Astrocyte (in vitro differentiated cells and primary cell): ENCODE results near the gene BST1. TPM values are rescaled to one million over a fixed set of nuclear protein-coding genes. Genes with fewer than 3 reads are reported as not detected.

Source experiments
- DNase-seq: peaks from one replicate; pipeline ENCODE4 v3.0.0-alpha.2; 2010; ENCODE audit warnings: low read depth
- FAIRE-seq: peaks from 2 replicates; lab custom pipeline; 2011; peaks lifted over from hg19 to GRCh38; lab: Jason Lieb, UNC
- H2AFZ ChIP-seq: 2 replicates; pipeline ENCODE4 v1.6.0; 2012; ENCODE audit warnings: low read depth, low read length, inconsistent platforms
- H3K27ac ChIP-seq: 2 replicates; pipeline ENCODE4 v1.5.1; 2011; ENCODE audit warnings: low read depth, low read length, inconsistent platforms
- H3K27me3 ChIP-seq: 2 replicates; pipeline ENCODE4 v1.6.0; 2011; ENCODE audit warnings: low read length, inconsistent platforms; ENCODE audit not compliant: insufficient read depth
- H3K36me3 ChIP-seq: 2 replicates; pipeline ENCODE4 v1.5.1; 2011; ENCODE audit warnings: low read length, inconsistent platforms; ENCODE audit not compliant: insufficient read depth
- H3K4me1 ChIP-seq: 2 replicates; pipeline ENCODE4 v1.5.1; 2011; ENCODE audit warnings: low read length, inconsistent platforms; ENCODE audit not compliant: insufficient read depth
- H3K4me2 ChIP-seq: 2 replicates; pipeline ENCODE4 v1.6.0; 2012; ENCODE audit warnings: low read length, inconsistent platforms
- H3K4me3 ChIP-seq: 2 replicates; pipeline ENCODE4 v1.5.1; 2011; ENCODE audit warnings: low read depth, mild to moderate bottlenecking, low read length, inconsistent platforms; ENCODE audit not compliant: insufficient read depth
- H3K79me2 ChIP-seq: 2 replicates; pipeline ENCODE4 v1.6.0; 2012; ENCODE audit warnings: mild to moderate bottlenecking, low read length, inconsistent platforms; ENCODE audit not compliant: insufficient read depth
- H3K9ac ChIP-seq: 2 replicates; pipeline ENCODE4 v1.6.0; 2012; ENCODE audit warnings: mild to moderate bottlenecking, low read length, inconsistent platforms
- H3K9me3 ChIP-seq: 2 replicates; pipeline ENCODE4 v1.5.1; 2012; ENCODE audit warnings: low read depth, mild to moderate bottlenecking, low read length, inconsistent platforms; ENCODE audit not compliant: insufficient read depth
- H4K20me1 ChIP-seq: 2 replicates; pipeline ENCODE4 v1.6.0; 2012; ENCODE audit warnings: low read length, inconsistent platforms; ENCODE audit not compliant: insufficient read depth
- H3K27ac Mint-ChIP-seq: one replicate; pipeline ENCODE4 v1.8.0; 2021; ENCODE audit warnings: mild to moderate bottlenecking, mixed read lengths; ENCODE audit not compliant: unreplicated experiment
- H3K27me3 Mint-ChIP-seq: one replicate; pipeline ENCODE4 v1.8.0; 2021; ENCODE audit warnings: low read depth, mixed read lengths; ENCODE audit not compliant: unreplicated experiment
- H3K36me3 Mint-ChIP-seq: one replicate; pipeline ENCODE4 v1.8.0; 2021; ENCODE audit warnings: low read depth, mixed read lengths; ENCODE audit not compliant: unreplicated experiment
- H3K4me1 Mint-ChIP-seq: one replicate; pipeline ENCODE4 v1.8.0; 2021; ENCODE audit warnings: low read depth, mixed read lengths; ENCODE audit not compliant: unreplicated experiment
- H3K4me3 Mint-ChIP-seq: one replicate; pipeline ENCODE4 v1.8.0; 2021; ENCODE audit warnings: mild to moderate bottlenecking, moderate library complexity, mixed read lengths; ENCODE audit not compliant: unreplicated experiment
- H3K9me3 Mint-ChIP-seq: one replicate; pipeline ENCODE4 v1.8.0; 2021; ENCODE audit warnings: mild to moderate bottlenecking, mixed read lengths; ENCODE audit not compliant: unreplicated experiment
- EZH2 ChIP-seq: IDR thresholded peaks from 2 replicates; pipeline ENCODE4 v1.6.1; 2012; ENCODE audit warnings: mild to moderate bottlenecking, low read length, inconsistent platforms; ENCODE audit not compliant: insufficient read depth
- total RNA-seq: library from RNA; stranded (reverse); gene quantifications from 2 replicates; pipeline ENCODE4 v1.2.1, GENCODE V29; 2021
- TF ChIP-seq, protein P1 (sequence below): IDR thresholded peaks from 2 replicates; pipeline ENCODE4 v1.5.1; 2011; ENCODE audit warnings: low read depth, mild to moderate bottlenecking, inconsistent platforms, low read length, moderate library complexity; ENCODE audit not compliant: insufficient read depth

Gene BST1
- total RNA-seq, 1 donor from 2014 or later: 24.5 TPM

DNA sequence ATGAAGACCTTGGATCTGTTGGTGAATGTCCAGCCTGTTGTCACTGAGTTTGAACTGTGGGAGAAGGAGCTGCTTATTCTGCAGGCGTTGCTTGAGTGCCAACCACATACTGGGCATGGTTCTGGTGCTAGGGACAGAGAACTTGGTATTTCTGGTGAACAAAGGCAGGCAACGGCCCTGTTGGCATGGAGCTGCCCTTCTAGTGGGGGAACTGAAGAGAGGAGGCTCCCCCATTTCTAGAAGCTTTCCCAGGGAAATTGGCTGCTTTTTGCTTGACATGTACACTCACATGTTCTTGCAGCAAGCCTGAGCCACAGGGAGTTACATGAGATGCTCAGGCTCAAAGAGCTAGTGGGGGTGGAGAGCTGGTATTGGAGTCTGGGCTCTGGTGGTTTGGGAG lies 66.3 kb downstream of the BST1 start:
- peaks cover 15% of the 10 kb centered on the region for H3K27me3 ChIP-seq
- Mint-ChIP-seq H3K27ac (no peak overlapping the region), H3K9me3 (peaks cover 2% of the 10 kb centered on the region), H3K27me3 (peaks cover 46% of the 10 kb centered on the region), H3K4me1 (no peaks in the 10 kb centered on the region), H3K4me3 (no peak overlapping the region), H3K36me3 (no peaks in the 10 kb centered on the region)
- H4K20me1 ChIP-seq: no peaks in the 10 kb centered on the region
- TF ChIP-seq, protein P1, sequence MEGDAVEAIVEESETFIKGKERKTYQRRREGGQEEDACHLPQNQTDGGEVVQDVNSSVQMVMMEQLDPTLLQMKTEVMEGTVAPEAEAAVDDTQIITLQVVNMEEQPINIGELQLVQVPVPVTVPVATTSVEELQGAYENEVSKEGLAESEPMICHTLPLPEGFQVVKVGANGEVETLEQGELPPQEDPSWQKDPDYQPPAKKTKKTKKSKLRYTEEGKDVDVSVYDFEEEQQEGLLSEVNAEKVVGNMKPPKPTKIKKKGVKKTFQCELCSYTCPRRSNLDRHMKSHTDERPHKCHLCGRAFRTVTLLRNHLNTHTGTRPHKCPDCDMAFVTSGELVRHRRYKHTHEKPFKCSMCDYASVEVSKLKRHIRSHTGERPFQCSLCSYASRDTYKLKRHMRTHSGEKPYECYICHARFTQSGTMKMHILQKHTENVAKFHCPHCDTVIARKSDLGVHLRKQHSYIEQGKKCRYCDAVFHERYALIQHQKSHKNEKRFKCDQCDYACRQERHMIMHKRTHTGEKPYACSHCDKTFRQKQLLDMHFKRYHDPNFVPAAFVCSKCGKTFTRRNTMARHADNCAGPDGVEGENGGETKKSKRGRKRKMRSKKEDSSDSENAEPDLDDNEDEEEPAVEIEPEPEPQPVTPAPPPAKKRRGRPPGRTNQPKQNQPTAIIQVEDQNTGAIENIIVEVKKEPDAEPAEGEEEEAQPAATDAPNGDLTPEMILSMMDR: no peak
- no peak for TF ChIP-seq EZH2
- no peak overlapping the region for H3K27ac ChIP-seq
- FAIRE-seq (no peak), DNase-seq (no peak)
- no peaks in the 10 kb centered on the region for H3K4me1 ChIP-seq
- H3K36me3 ChIP-seq: no peaks in the 10 kb centered on the region
- H2AFZ ChIP-seq: no peak overlapping the region
- H3K79me2 ChIP-seq: no peaks in the 10 kb centered on the region
- no peak overlapping the region for H3K4me3 ChIP-seq
- no peaks in the 10 kb centered on the region for H3K9me3 ChIP-seq
- H3K4me2 ChIP-seq: no peak overlapping the region
- no peak overlapping the region for H3K9ac ChIP-seq

DNA sequence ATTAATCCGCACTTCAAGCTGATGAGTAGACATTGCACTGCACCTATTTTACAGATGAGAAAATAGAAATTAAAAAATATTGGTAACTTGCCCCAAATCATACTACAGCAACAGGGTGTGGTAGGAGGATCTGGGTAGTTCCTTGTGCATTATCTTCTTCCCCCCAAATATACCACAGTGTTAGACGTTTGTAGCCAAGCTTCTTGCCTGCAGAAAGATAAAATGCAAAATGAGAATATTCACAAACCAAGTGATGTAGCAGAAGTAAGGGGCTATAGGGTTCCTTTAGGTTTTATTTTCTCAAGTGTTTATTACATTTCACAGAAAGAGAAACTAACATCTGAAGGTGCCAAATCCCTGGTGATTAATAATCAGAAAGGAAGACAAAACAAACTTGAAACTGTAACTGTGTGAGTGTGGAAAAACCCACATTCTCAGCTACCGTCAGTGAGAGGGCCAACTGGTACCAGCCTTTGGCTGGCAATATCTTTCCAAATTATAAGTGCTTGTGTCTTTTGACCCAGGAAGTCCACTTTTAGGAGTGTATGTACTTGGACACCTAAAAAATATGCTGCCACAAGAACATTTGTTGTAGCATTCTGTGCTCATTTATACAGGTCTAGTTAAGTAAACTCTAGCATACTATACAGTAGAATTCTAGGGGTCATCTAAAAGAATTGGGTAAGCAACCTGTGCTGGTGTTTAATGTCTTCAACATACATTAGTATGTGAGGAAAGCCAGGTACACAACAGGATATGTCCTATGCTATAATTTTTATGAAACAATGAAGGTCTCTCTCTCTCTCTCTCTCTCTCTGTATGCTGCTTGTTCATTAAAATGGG lies 68.6 kb downstream of the BST1 start:
- Histone ChIP-seq H2AFZ (no peak overlapping the region), H3K9me3 (no peaks in the 10 kb centered on the region), H3K9ac (no peak overlapping the region), H3K4me1 (no peaks in the 10 kb centered on the region), H3K4me3 (no peak overlapping the region), H3K36me3 (no peaks in the 10 kb centered on the region), H3K79me2 (no peaks in the 10 kb centered on the region), H3K27ac (no peak overlapping the region), H3K4me2 (no peak overlapping the region), H3K27me3 (peaks cover 20% of the 10 kb centered on the region), H4K20me1 (no peaks in the 10 kb centered on the region)
- Mint-ChIP-seq H3K4me3 (no peak overlapping the region), H3K27me3 (peaks cover 58% of the 10 kb centered on the region), H3K9me3 (peaks cover 2% of the 10 kb centered on the region), H3K4me1 (no peaks in the 10 kb centered on the region), H3K36me3 (no peaks in the 10 kb centered on the region), H3K27ac (no peak overlapping the region)
- FAIRE-seq: no peak
- TF ChIP-seq, protein P1: no peak
- DNase-seq: no peak

DNA sequence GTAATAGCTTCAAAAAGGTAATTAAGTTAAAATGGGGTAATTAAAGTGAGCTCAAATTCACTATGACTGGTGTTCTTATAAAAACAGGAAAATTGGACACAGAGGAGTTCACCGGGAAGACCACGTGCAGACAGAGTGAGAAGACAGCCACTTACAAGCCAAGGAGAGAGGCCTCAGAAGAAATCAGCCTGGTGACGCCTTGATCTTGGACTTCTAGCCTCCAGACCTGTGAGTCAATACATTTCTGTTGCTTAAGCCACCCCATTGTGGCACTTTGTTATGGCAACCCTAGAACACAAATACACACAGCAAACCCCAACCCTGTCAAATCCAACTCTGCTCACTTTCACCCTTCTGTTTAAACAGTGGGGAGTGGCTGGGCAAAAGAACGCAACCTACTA lies 71.2 kb downstream of the BST1 start:
- no peaks in the 10 kb centered on the region for H3K9me3 ChIP-seq
- H3K27me3 ChIP-seq: peaks cover 33% of the 10 kb centered on the region
- no peak overlapping the region for H3K27ac Mint-ChIP-seq
- no peak overlapping the region for H3K27ac ChIP-seq
- no peak overlapping the region for H3K9ac ChIP-seq
- H3K36me3 Mint-ChIP-seq: no peaks in the 10 kb centered on the region
- H2AFZ ChIP-seq: no peak overlapping the region
- peaks cover 4% of the 10 kb centered on the region for H3K4me1 ChIP-seq
- FAIRE-seq (no peak), DNase-seq (no peak)
- no peak overlapping the region for H3K4me2 ChIP-seq
- no peak overlapping the region for H3K4me3 ChIP-seq
- peaks cover 70% of the 10 kb centered on the region for H3K27me3 Mint-ChIP-seq
- peaks cover under 1% of the 10 kb centered on the region for H3K4me1 Mint-ChIP-seq
- TF ChIP-seq, protein P1: no peak
- TF ChIP-seq EZH2: no peak
- no peaks in the 10 kb centered on the region for H4K20me1 ChIP-seq
- peaks cover 2% of the 10 kb centered on the region for H3K9me3 Mint-ChIP-seq
- no peaks in the 10 kb centered on the region for H3K79me2 ChIP-seq
- H3K36me3 ChIP-seq: no peaks in the 10 kb centered on the region
- H3K4me3 Mint-ChIP-seq: no peak overlapping the region
